Measurements from ENCODE around the gene FAM221B.

Gene FAM221B

DNA sequence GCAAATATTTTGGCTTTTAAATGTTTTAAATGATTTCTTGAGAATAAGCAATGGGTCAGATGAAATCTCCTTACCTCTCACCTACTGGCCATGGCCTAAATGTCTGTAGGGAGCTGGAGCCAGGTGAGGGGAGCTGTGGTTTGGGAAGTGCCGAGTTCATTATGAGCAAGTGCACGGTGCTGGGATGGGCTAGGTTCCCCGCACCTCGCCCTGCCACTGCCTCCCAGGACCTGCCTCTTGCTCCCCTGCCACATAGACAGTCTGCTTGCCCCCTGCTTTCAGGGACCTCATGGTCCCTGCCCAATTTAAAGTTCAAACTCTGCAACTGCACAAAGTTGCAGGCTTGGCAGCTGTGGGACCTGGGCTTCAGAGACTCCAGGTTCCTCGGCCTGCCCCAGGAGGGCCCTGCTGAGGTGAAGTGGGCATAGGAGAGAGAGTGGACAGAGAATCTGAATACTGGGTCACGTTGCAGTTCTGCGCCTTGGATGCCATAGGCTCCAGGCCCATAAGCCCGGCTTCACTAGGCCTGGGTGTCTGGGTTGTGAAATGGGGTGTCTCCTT, 36.2 kb upstream of the FAM221B start:
- no peak for DNase-seq (ENCODE audit: low spot score)
- TF ChIP-seq, protein P1, sequence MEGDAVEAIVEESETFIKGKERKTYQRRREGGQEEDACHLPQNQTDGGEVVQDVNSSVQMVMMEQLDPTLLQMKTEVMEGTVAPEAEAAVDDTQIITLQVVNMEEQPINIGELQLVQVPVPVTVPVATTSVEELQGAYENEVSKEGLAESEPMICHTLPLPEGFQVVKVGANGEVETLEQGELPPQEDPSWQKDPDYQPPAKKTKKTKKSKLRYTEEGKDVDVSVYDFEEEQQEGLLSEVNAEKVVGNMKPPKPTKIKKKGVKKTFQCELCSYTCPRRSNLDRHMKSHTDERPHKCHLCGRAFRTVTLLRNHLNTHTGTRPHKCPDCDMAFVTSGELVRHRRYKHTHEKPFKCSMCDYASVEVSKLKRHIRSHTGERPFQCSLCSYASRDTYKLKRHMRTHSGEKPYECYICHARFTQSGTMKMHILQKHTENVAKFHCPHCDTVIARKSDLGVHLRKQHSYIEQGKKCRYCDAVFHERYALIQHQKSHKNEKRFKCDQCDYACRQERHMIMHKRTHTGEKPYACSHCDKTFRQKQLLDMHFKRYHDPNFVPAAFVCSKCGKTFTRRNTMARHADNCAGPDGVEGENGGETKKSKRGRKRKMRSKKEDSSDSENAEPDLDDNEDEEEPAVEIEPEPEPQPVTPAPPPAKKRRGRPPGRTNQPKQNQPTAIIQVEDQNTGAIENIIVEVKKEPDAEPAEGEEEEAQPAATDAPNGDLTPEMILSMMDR (IDR thresholded peaks at IDR 0.05; ENCODE audit: extremely low read depth, missing control alignments): no peak

DNA sequence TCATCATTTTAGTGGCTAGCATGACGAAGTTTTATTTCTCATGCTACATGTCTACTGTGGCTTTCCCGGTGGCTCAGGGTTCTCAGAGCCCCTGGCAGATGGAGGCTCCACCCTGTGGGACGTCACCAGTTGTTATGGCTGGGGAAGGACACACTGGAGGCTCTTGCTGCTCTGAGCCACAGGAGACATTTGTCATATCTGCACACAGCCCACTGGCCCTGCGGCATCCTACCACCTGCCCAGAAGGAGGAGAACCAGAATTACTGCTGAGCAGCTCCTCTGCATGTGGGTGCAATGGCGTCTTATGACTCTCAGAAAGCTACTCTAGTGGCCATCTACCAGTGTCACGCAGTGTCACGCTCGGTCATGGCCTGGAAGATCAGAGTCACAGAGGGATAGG, 35.1 kb upstream of the FAM221B start:
- DNase-seq (ENCODE audit: low spot score): peak; percentile 4
- TF ChIP-seq, protein P1 (IDR thresholded peaks at IDR 0.05; ENCODE audit: extremely low read depth, missing control alignments): no peak

DNA sequence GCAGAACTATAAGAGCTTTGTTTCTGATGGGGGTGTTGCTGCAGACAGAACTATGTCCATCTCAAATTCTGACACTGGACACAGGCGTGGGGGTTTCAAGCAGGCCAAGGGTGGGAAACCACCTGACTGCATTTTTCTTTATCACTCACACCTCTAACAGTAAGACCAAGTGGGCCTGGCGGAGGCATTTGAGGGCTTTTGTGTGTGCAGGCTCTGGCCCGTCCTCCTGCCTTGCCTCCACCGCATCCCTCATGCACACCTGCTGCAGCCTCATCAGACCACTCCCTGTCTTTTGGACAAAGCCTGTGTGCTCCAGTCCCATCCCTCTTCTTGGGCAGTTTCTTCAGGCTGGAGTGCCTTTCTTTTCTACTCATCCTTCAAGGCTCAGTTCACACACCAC, 33.8 kb upstream of the FAM221B start:
- DNase-seq (ENCODE audit: low spot score): no peak
- TF ChIP-seq, protein P1 (IDR thresholded peaks at IDR 0.05; ENCODE audit: extremely low read depth, missing control alignments): no peak

DNA sequence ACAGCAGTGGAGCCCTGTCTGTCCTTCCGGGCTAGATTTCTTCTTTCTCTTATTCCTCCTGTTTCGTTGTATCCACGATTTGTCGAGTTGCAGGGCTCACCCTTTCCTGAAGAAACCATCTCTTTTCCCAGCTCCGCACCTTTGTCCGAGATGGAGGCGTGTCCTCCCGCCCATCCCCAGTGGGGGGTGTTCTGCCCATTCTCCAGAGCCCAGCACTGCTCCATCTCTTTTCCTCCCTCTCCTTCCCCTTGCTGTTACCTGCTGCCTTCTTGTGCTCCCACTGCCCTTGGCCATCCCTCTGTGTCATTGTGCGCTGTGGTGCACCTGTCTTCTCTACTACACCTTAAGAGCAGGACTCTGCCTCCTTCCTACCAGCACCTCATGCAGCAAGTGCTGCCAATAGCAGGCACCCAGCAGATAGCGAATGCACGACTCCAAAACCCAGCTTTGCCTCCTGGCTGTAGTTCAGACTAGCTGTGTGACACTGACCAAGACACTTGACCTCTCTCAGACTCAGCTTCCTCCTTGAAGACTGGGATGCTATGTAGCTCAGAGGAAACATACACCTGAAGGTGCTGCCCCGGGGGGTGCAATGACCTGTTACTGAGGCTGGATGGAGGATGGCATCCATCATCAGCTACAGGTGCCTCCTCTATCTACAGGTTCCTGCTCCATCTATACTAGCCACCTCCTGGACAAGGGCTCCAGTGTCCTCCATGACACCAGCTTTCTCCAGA, 32.8 kb upstream of the FAM221B start:
- TF ChIP-seq, protein P1 (IDR thresholded peaks at IDR 0.05; ENCODE audit: extremely low read depth, missing control alignments): no peak
- no peak for DNase-seq (ENCODE audit: low spot score)

DNA sequence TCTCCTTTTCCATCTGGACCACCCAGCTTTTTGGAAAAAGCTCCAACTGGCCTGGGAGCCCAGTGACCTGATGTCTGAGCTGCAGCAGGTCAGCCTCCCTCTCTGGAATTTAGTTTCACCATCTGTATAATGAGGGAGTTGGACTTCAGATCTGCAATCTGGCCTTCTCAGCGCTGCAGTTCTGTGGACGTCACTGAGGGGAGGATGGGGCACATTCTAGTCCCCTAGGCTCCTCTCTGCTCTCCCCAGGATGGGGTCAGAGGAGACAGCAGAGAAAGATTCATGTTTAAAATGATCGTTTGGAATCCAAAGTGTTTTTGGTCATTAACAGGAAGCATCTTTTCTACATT, 31.4 kb upstream of the FAM221B start:
- DNase-seq (ENCODE audit: low spot score): no peak

DNA sequence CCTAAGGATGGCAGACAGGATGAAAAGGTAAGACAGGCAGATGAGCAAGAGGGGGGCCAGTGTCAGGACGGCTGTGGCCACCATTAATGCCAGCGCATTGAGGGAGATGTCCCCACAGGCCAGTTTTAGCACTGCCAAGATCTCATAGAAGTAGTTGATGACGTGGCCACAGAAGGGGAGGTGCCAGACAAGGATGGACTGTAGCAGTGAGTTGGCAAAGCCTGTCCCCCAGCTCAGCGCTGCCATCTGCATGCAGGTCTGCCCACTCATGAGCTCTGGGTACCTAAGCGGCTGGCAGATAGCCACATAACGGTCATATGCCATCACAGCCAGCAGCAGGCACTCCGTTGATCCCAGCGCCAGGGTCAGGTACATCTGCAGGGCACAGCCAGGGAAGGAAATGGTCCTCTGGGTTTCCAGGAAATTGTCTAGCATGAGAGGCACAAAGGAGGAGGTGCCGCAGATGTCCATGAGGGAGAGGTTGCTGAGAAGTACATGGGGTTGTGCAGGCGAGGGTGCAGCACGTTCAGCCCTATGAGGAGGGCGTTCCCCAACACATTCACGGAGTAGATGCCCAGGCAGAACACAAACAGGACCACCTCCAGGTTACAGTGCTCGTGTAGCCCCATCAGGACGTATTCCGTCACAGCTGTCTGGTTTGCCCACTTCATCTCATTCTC, 30.9 kb upstream of the FAM221B start:
- TF ChIP-seq, protein P1 (IDR thresholded peaks at IDR 0.05; ENCODE audit: extremely low read depth, missing control alignments): no peak
- DNase-seq (ENCODE audit: low spot score): no peak

More for the DNA sequence above, 31.4 kb upstream of the FAM221B start:
- TF ChIP-seq, protein P1 (IDR thresholded peaks at IDR 0.05; ENCODE audit: extremely low read depth, missing control alignments): no peak

DNA sequence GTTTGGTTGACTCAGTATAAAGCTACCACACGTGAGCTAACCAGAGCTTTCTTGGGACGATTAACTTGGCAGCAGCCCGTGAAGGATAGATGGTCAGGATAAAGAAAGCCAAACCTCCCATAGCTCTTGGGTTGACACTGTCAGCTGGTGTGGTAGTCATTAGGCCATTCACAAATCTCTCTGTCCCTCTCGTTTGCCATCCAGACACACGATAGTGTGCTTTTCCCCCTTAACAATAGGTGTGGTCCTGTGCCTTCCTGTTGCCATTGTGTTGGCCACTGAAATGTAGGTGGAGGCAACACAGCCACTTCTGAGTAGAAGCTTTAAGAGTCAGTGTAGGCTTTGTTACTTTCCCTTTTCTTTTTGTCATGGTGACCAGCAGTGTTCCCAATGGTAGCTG, 29.9 kb upstream of the FAM221B start:
- DNase-seq (ENCODE audit: low spot score): no peak
- TF ChIP-seq, protein P1 (IDR thresholded peaks at IDR 0.05; ENCODE audit: extremely low read depth, missing control alignments): no peak

All from GM20000 (cell line).